ENCODE results near the gene DAB2. TPM values are rescaled to one million over a fixed set of nuclear protein-coding genes. Genes with fewer than 3 reads are reported as not detected.

Gene DAB2
- total RNA-seq, 4 donors from 2014 or later = 30.8 to 121 (median 47.4) TPM

GRCh38 chr5:39464088-39464487, 39.3 kb upstream of the DAB2 start:
- TF ChIP-seq POLR2AphosphoS5 (IDR thresholded peaks at IDR 0.05) (no peak), EP300 (IDR thresholded peaks at IDR 0.05) (no peak), POLR2A (IDR thresholded peaks at IDR 0.05) (no peak)
- TF ChIP-seq, protein P1, sequence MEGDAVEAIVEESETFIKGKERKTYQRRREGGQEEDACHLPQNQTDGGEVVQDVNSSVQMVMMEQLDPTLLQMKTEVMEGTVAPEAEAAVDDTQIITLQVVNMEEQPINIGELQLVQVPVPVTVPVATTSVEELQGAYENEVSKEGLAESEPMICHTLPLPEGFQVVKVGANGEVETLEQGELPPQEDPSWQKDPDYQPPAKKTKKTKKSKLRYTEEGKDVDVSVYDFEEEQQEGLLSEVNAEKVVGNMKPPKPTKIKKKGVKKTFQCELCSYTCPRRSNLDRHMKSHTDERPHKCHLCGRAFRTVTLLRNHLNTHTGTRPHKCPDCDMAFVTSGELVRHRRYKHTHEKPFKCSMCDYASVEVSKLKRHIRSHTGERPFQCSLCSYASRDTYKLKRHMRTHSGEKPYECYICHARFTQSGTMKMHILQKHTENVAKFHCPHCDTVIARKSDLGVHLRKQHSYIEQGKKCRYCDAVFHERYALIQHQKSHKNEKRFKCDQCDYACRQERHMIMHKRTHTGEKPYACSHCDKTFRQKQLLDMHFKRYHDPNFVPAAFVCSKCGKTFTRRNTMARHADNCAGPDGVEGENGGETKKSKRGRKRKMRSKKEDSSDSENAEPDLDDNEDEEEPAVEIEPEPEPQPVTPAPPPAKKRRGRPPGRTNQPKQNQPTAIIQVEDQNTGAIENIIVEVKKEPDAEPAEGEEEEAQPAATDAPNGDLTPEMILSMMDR (IDR thresholded peaks at IDR 0.05) = no peak
- no peaks in the 10 kb centered on the region for H3K36me3 ChIP-seq
- no peak for ATAC-seq
- H3K9me3 ChIP-seq = no peaks in the 10 kb centered on the region
- no peak overlapping the region for H3K4me3 ChIP-seq
- no peak overlapping the region for H3K27ac ChIP-seq
- 89 to 94% methylated on average over 5 of the region's 5 CpGs for WGBS, 2 donors (ENCODE audit: low coverage in 1 of 2)
- H3K27me3 ChIP-seq = no peaks in the 10 kb centered on the region
- H3K4me1 ChIP-seq = no peaks in the 10 kb centered on the region

DNA sequence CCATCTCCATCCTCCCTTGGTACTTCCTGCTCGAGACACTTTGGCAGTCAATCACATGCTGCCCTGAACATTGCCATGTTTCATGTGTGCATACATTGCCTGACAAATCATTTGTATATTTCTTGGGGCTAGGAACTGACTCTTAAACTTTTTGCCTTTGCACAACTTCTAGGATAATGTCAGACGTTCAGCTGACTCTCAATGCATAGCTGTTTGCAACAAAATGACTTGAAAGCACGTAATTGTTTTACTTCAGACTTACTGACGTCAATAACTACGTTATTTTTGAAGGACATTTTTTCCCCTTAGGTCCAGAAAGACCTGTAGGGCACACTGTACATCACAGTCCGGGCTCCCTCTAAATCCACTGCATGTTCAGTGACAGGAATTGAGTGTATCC, 37.4 kb upstream of the DAB2 start:
- no peaks in the 10 kb centered on the region for H3K4me1 ChIP-seq
- WGBS, 2 donors (ENCODE audit: low coverage in 1 of 2) = 82 to 83% methylated on average over 4 to 6 of the region's 6 CpGs
- no peaks in the 10 kb centered on the region for H3K36me3 ChIP-seq
- no peaks in the 10 kb centered on the region for H3K27me3 ChIP-seq
- TF ChIP-seq POLR2A (IDR thresholded peaks at IDR 0.05) (no peak), EP300 (IDR thresholded peaks at IDR 0.05) (no peak), POLR2AphosphoS5 (IDR thresholded peaks at IDR 0.05) (no peak)
- TF ChIP-seq, protein P1 (IDR thresholded peaks at IDR 0.05) = no peak
- H3K4me3 ChIP-seq = no peak overlapping the region
- H3K9me3 ChIP-seq = no peaks in the 10 kb centered on the region
- ATAC-seq = no peak
- H3K27ac ChIP-seq = no peak overlapping the region

- 75 to 82% methylated on average over 3 to 5 of the region's 5 CpGs for WGBS, 2 donors (ENCODE audit: low coverage in 1 of 2)
- Histone ChIP-seq H3K4me1 (no peaks in the 10 kb centered on the region), H3K27me3 (no peaks in the 10 kb centered on the region), H3K36me3 (no peaks in the 10 kb centered on the region), H3K27ac (no peak overlapping the region), H3K9me3 (no peaks in the 10 kb centered on the region), H3K4me3 (no peak overlapping the region)
- no peak for ATAC-seq
- TF ChIP-seq POLR2AphosphoS5 (IDR thresholded peaks at IDR 0.05) (peak; percentile 11), POLR2A (IDR thresholded peaks at IDR 0.05) (no peak), EP300 (IDR thresholded peaks at IDR 0.05) (no peak)
Observed at GRCh38 chr5:39461007-39461682, 36.4 kb upstream of the DAB2 start.

DNA sequence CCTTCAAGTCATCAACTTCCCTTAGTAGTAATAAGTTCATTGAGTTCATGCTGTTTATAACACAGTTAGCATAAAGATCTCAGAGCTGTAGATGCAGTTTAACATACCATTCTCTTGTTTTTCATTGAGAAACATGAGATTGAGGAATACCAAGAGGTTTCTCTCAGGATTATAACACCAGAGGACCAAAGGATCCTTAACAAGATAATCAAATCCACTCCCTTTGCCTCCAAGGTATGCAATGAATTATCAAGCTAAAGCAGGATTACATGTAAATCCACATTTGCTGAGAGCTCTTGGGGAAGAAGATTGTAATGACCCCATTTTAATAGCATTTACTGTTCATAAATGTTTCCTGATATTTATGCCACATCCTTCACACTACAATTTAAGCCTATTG, 35.1 kb upstream of the DAB2 start:
- TF ChIP-seq EP300 (IDR thresholded peaks at IDR 0.05) (no peak), POLR2AphosphoS5 (IDR thresholded peaks at IDR 0.05) (no peak)
- ATAC-seq = no peak
- Histone ChIP-seq H3K4me3 (no peak overlapping the region), H3K27ac (peak overlapping the region in 1 of 4 donors; percentile 21), H3K27me3 (no peaks in the 10 kb centered on the region), H3K36me3 (no peaks in the 10 kb centered on the region), H3K4me1 (no peaks in the 10 kb centered on the region), H3K9me3 (no peaks in the 10 kb centered on the region)

DNA sequence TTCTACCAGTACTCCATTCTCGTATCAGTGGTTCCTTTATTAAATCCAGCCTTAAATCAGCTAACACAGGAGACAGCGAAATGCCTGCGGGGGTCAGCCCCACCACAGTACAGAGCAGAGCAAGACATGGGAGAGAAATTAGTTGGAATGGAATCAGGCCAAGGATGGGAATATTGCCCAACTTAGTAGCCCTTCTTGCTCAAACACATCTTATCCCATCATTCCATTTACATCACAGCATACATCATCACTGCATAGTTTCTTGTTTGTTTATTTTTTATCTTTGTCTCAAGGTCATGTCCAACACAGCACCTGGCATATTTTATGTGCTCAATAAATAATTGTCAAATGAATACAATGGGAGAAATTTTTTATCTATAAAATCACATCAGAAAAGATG, 34.3 kb upstream of the DAB2 start:
- ATAC-seq = no peak
- Histone ChIP-seq H3K9me3 (no peaks in the 10 kb centered on the region), H3K27me3 (no peaks in the 10 kb centered on the region), H3K27ac (no peak overlapping the region), H3K4me3 (no peak overlapping the region), H3K4me1 (no peaks in the 10 kb centered on the region), H3K36me3 (no peaks in the 10 kb centered on the region)
- TF ChIP-seq POLR2AphosphoS5 (IDR thresholded peaks at IDR 0.05) (no peak), EP300 (IDR thresholded peaks at IDR 0.05) (no peak), POLR2A (IDR thresholded peaks at IDR 0.05) (no peak)
- TF ChIP-seq, protein P1 (IDR thresholded peaks at IDR 0.05) = no peak
- WGBS, 2 donors (ENCODE audit: low coverage in 1 of 2) = 87 to 100% methylated on average over 1 to 3 of the region's 3 CpGs

- H3K9me3 ChIP-seq = no peaks in the 10 kb centered on the region
- TF ChIP-seq, protein P1 (IDR thresholded peaks at IDR 0.05) = no peak
- TF ChIP-seq POLR2AphosphoS5 (IDR thresholded peaks at IDR 0.05) (no peak), POLR2A (IDR thresholded peaks at IDR 0.05) (no peak)
Observed at GRCh38 chr5:39455645-39456044, 30.9 kb upstream of the DAB2 start.

More at GRCh38 chr5:39455645-39456044, 30.9 kb upstream of the DAB2 start:
- H3K4me1 ChIP-seq = peaks cover 0 to 5% (median 0%) of the 10 kb centered on the region in 3 donors
- H3K36me3 ChIP-seq = no peaks in the 10 kb centered on the region
- H3K27me3 ChIP-seq = no peaks in the 10 kb centered on the region
- ATAC-seq = no peak
- no peak overlapping the region for H3K27ac ChIP-seq
- WGBS, 2 donors (ENCODE audit: low coverage in 1 of 2) = 63 to 74% methylated on average over 5 to 7 of the region's 7 CpGs
- no peak overlapping the region for H3K4me3 ChIP-seq

All from gastroesophageal sphincter (tissue), 4 donors.